ENCODE results near the gene MGMT.

Gene MGMT

DNA sequence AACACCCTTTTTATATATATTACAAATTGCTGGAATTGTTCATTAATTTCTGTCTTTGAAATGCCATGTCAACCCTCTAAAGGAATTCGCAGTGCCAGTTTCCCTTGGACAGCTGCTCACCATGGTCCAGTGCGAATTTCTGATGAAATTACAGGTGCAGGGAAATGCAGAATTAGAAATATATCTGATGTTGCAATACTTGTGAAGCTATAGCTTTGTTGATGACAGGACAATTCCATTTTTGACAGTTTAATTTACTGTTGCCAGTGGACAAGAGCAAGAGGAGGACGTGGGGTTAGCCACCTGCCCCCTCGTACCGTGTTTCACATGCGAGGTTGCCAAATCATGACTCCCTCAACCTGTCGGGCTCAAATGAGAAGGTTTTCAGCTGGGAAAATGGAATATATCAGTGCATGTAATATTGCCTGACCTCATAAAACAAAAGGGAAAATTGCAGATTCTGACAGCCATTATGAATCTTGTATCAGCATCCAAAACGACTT lies 140.6 kb downstream of the MGMT start:
- no peak overlapping the region for H3K27ac ChIP-seq
- TF ChIP-seq, protein P1, sequence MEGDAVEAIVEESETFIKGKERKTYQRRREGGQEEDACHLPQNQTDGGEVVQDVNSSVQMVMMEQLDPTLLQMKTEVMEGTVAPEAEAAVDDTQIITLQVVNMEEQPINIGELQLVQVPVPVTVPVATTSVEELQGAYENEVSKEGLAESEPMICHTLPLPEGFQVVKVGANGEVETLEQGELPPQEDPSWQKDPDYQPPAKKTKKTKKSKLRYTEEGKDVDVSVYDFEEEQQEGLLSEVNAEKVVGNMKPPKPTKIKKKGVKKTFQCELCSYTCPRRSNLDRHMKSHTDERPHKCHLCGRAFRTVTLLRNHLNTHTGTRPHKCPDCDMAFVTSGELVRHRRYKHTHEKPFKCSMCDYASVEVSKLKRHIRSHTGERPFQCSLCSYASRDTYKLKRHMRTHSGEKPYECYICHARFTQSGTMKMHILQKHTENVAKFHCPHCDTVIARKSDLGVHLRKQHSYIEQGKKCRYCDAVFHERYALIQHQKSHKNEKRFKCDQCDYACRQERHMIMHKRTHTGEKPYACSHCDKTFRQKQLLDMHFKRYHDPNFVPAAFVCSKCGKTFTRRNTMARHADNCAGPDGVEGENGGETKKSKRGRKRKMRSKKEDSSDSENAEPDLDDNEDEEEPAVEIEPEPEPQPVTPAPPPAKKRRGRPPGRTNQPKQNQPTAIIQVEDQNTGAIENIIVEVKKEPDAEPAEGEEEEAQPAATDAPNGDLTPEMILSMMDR (conservative IDR thresholded peaks at IDR 0.05) = no peak

DNA sequence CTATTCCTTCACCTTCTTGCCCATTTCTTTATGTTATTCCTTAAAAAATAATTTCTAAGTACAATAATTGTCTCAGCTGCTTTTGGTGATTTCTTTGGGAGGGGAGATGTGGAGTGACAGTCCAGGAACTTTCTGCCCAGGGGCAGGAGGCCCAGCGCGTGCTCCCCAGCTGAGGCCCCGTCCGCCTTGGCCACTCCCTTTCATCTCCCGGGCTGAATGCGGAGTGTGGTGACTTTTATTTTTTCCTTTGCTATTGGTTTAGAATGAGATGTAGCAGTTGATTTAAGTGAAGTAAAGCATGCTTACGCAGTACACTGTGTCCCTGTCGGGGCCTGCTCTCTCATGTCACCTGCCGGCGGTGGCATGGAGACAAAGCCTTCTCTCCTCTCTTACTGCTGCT lies 141.6 kb downstream of the MGMT start:
- TF ChIP-seq, protein P1 (conservative IDR thresholded peaks at IDR 0.05) = no peak
- H3K27ac ChIP-seq = no peak overlapping the region

DNA sequence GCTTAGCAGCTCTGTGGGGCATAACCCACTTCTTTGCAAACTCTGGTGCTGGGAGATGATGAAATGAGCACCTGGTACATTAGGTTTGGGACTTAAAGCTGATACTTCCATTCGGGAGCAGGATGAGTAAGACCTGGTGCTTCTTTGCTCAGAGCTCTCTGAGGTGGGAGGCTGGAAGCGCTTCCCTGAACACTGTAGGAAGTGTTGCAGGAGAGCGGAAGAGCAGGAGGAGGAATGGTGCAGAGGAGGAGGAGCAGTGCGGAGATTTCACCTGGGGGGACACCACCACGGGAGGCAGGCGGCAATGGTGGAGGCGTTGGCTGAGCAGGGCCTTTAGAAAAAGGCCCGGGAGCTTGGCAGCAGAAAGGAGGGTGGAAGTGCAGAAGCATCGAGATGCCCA lies 142.5 kb downstream of the MGMT start:
- TF ChIP-seq, protein P1 (conservative IDR thresholded peaks at IDR 0.05) = no peak
- H3K27ac ChIP-seq = no peak overlapping the region

DNA sequence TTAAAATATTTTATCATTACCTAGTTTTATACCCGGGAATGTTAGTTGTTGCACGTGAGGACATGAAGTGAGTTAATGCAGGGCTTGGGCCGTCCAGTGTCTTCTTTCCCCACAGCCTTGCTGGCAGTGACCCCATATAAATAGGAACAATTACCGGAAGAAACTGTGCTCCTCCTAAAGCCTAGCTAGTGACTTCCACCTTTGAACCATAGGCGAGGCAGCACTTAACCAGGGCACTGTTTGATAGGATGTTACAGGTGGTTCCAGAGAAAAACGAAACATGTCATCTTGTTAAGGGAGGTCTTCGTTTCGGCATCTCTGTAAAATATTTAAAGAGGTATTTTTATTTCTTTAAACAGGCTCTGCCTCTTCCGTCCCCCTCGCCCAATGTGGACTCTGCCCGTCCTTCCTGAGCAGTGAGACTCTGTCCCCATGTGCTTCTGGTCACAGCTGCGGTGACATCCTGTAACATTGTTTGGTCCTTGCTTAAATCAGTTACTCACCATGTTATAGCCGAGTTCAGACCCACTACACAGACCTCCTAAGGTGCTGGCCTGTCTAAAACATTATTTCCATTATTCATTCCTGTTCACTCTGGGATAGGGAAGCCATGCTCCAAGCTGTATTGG lies 145.6 kb downstream of the MGMT start:
- TF ChIP-seq, protein P1 (conservative IDR thresholded peaks at IDR 0.05) = no peak

DNA sequence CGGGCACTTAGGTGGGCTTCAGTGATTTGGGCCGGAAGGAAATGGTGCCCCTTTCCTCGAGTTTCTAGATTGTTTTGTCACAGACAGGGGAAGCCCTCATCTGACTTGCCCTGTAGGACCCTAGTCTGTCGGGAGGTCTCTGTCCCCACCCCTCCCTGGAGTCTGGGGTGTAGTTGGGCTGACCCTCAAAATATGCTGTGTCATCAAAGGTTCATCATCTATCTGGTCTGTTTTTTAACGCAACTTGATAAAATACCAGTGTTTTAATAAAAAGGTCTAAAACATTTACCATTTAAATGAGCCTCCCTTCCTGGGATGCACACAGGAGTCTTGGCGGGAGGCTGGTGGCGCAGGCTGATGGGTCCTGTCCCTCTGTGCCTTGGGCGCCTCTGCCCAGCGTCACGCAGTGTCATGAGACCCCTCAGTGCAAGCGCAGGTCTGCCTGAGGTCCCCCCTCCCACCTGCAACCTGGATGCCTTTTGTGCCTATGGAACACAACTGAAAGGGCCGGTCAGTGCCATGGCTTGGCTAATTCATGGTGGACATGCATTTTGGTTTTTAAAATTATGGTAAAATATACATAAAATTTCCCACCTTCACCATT lies 146.4 kb downstream of the MGMT start:
- TF ChIP-seq, protein P1 (conservative IDR thresholded peaks at IDR 0.05) = no peak
- H3K27ac ChIP-seq = no peak overlapping the region

More for the DNA sequence above, 145.6 kb downstream of the MGMT start:
- H3K27ac ChIP-seq = no peak overlapping the region

DNA sequence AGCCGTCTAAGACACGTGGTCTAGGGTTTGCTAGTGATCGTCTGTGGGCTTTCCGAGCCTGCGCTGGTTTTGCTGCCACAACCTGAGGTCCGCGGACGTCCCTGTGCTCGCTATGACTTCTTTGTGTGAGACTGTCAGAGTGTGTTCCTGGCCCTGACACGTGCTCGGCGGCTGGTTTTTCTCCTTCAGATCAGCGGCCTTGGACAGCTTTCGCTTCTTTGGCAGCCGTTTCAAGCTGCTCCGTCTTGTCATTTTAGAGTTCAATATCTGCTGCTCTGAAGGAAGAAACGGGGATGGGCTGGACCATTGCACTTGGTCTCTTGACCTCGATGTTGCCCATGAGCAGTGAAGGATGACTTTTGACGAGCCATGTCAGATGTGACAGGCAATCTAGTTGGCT lies 147.3 kb downstream of the MGMT start:
- TF ChIP-seq, protein P1 (conservative IDR thresholded peaks at IDR 0.05) = no peak
- H3K27ac ChIP-seq = no peak overlapping the region

DNA sequence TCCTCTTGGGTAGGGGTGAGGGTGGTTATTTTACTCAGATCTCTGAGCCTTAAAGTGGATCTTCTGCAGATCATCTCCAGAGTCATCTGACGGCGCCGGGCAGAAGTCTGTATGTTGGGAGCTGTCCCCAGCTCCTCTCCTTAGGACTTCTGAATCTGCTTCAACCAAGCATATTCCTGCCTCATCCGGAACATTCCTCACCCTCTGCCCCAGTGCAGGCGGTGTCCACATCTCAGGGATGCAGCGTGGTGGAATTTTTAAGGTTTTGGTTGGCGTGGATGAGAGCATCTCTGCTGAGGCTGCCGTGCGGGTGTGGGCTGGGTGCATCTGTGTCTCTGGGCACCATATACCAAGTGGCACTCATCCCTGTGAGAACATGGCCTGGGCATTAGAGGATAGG lies 148.3 kb downstream of the MGMT start:
- H3K27ac ChIP-seq = no peak overlapping the region
- TF ChIP-seq, protein P1 (conservative IDR thresholded peaks at IDR 0.05) = no peak

Data from VCaP (cell line).